Activated CD8-positive, alpha-beta memory T cell treated with anti-CD3 and anti-CD28 coated beads, Interleukin-2, amount 10 ng/mL, durations not matched to agents 7 days and 5 days (primary cell): ENCODE results near the gene CKAP2L. TPM values are rescaled to one million over a fixed set of nuclear protein-coding genes. Genes with fewer than 3 reads are reported as not detected.

Experiments used
- ATAC-seq: fragments of 150-1000 bp; cut with Tn5 transposase; one replicate; pipeline ENCODE4 v1.10.0; 2021; ENCODE audit warnings: moderate library complexity
- CTCF ChIA-PET: fragments of 350-600 bp; sonication (Branson Sonifier 250); formaldehyde crosslinking; loops from one replicate; lab custom pipeline; 2021; ENCODE audit warnings: antibody characterized with exemption; lab: Charles Lee
- DNase-seq: peaks from one replicate; pipeline ENCODE4 v3.0.0-alpha.2; 2020
- H3K27ac Mint-ChIP-seq: one replicate; pipeline ENCODE4 v1.8.0; 2021; ENCODE audit warnings: mild to moderate bottlenecking, mixed read lengths
- H3K27me3 Mint-ChIP-seq: one replicate; pipeline ENCODE4 v1.8.0; 2021; ENCODE audit warnings: mixed read lengths
- H3K36me3 Mint-ChIP-seq: one replicate; pipeline ENCODE4 v1.8.0; 2021; ENCODE audit warnings: mild to moderate bottlenecking, mixed read lengths
- H3K4me1 Mint-ChIP-seq: one replicate; pipeline ENCODE4 v1.8.0; 2021; ENCODE audit warnings: mixed read lengths
- H3K4me3 Mint-ChIP-seq: one replicate; pipeline ENCODE4 v1.8.0; 2021; ENCODE audit warnings: mild to moderate bottlenecking, moderate library complexity, mixed read lengths
- H3K9me3 Mint-ChIP-seq: one replicate; pipeline ENCODE4 v1.8.0; 2022; ENCODE audit warnings: low read depth, mixed read lengths
- total RNA-seq, 2 experiments: library from RNA; stranded (reverse); gene quantifications; one replicate each; pipeline ENCODE4 v1.2.3, GENCODE V29; 2021

CKAP2L gene
- total RNA-seq, 2 experiments from 2014 or later, result 62.2 to 68.8 TPM

- CTCF ChIA-PET, result interaction anchor here (1.0 kb wide), 2 partner anchors 9 to 97 kb away, joined by 3 to 4 read pairs; no protein-coding TSS in a partner anchor
- Mint-ChIP-seq H3K27ac (no peak overlapping the region), H3K9me3 (peaks cover 2% of the 10 kb centered on the region)
Measured at GRCh38 chr2:112787729-112788393, 23.5 kb upstream of the CKAP2L start.

GRCh38 chr2:112787294-112787693 is 22.9 kb upstream of the CKAP2L start:
- peaks cover 2% of the 10 kb centered on the region for H3K27me3 Mint-ChIP-seq
- no peak overlapping the region for H3K27ac Mint-ChIP-seq
- peaks cover 18% of the 10 kb centered on the region for H3K4me1 Mint-ChIP-seq
- peaks cover 6% of the 10 kb centered on the region for H3K36me3 Mint-ChIP-seq
- DNase-seq (no peak), ATAC-seq (no peak)
- peaks cover 2% of the 10 kb centered on the region for H3K9me3 Mint-ChIP-seq
- no peak overlapping the region for H3K4me3 Mint-ChIP-seq
- CTCF ChIA-PET, result interaction anchor here (1.0 to 1.4 kb wide), 2 partner anchors 38 to 98 kb away, joined by 3 to 4 read pairs; no protein-coding TSS in a partner anchor

More at GRCh38 chr2:112787729-112788393, 23.5 kb upstream of the CKAP2L start:
- H3K27me3 Mint-ChIP-seq, result no peaks in the 10 kb centered on the region
- peaks cover 18% of the 10 kb centered on the region for H3K4me1 Mint-ChIP-seq
- peaks cover 6% of the 10 kb centered on the region for H3K36me3 Mint-ChIP-seq
- ATAC-seq, result no peak
- no peak for DNase-seq
- H3K4me3 Mint-ChIP-seq, result no peak overlapping the region

GRCh38 chr2:112784199-112785189 is 20.1 kb upstream of the CKAP2L start, which contains the start of gene IL1A:
Gene IL1A (minus strand): TSS chr2:112784493. CDS start chr2:112783770, 723 bp downstream.
- H3K9me3 Mint-ChIP-seq, result no peaks in the 10 kb centered on the region
- H3K27me3 Mint-ChIP-seq, result peaks cover 3% of the 10 kb centered on the region
- CTCF ChIA-PET, result interaction anchor here (0.9 to 1.4 kb wide), 4 partner anchors 11 to 157 kb away, joined by 3 to 6 read pairs (median 3); no protein-coding TSS in a partner anchor
- DNase-seq (no peak), ATAC-seq (no peak)
- no peak within 1 kb of the TSS for H3K4me3 Mint-ChIP-seq
- H3K36me3 Mint-ChIP-seq, result peaks cover 4% of the 10 kb centered on the region
- peaks cover 18% of the 10 kb centered on the region for H3K4me1 Mint-ChIP-seq
- H3K27ac Mint-ChIP-seq, result no peak within 1 kb of the TSS

GRCh38 chr2:112783187-112783714 is 18.8 kb upstream of the CKAP2L start:
- Mint-ChIP-seq H3K4me3 (no peak overlapping the region), H3K9me3 (no peaks in the 10 kb centered on the region), H3K36me3 (peaks cover 4% of the 10 kb centered on the region), H3K4me1 (peaks cover 18% of the 10 kb centered on the region), H3K27ac (no peak overlapping the region), H3K27me3 (peaks cover 8% of the 10 kb centered on the region)
- no peak for DNase-seq
- ATAC-seq, result no peak
- CTCF ChIA-PET, result interaction anchor here (0.6 to 1.4 kb wide), 3 partner anchors 12 to 102 kb away, joined by 3 to 6 read pairs (median 3); no protein-coding TSS in a partner anchor

GRCh38 chr2:112782234-112782799 is 17.9 kb upstream of the CKAP2L start:
- peaks cover 20% of the 10 kb centered on the region for H3K4me1 Mint-ChIP-seq

GRCh38 chr2:112779598-112779997 is 15.2 kb upstream of the CKAP2L start:
- Mint-ChIP-seq H3K4me1 (peaks cover 22% of the 10 kb centered on the region), H3K27me3 (peaks cover 14% of the 10 kb centered on the region), H3K36me3 (peaks cover 24% of the 10 kb centered on the region), H3K27ac (no peak overlapping the region), H3K9me3 (peaks cover 3% of the 10 kb centered on the region), H3K4me3 (no peak overlapping the region)
- no peak for ATAC-seq
- no peak for DNase-seq
- CTCF ChIA-PET, result interaction anchor here (1.3 to 1.8 kb wide), 4 partner anchors 22 to 106 kb away, joined by 3 to 4 read pairs (median 4); no protein-coding TSS in a partner anchor

More at GRCh38 chr2:112782234-112782799, 17.9 kb upstream of the CKAP2L start:
- CTCF ChIA-PET, result interaction anchor here (2.2 kb wide), 1 partner anchor 103 kb away, joined by 7 read pairs; no protein-coding TSS in a partner anchor
- Mint-ChIP-seq H3K27me3 (peaks cover 8% of the 10 kb centered on the region), H3K9me3 (no peaks in the 10 kb centered on the region), H3K4me3 (no peak overlapping the region), H3K27ac (no peak overlapping the region), H3K36me3 (peaks cover 13% of the 10 kb centered on the region)
- no peak for ATAC-seq
- DNase-seq, result no peak

GRCh38 chr2:112777036-112777435 is 12.6 kb upstream of the CKAP2L start:
- H3K4me1 Mint-ChIP-seq, result peaks cover 20% of the 10 kb centered on the region
- DNase-seq, result no peak
- H3K27me3 Mint-ChIP-seq, result peaks cover 12% of the 10 kb centered on the region
- H3K4me3 Mint-ChIP-seq, result no peak overlapping the region
- no peak for ATAC-seq
- peaks cover 3% of the 10 kb centered on the region for H3K9me3 Mint-ChIP-seq
- CTCF ChIA-PET, result no interaction called here
- peak overlapping the region; percentile 69 for H3K27ac Mint-ChIP-seq
- peaks cover 24% of the 10 kb centered on the region for H3K36me3 Mint-ChIP-seq

- H3K27me3 Mint-ChIP-seq, result peaks cover 12% of the 10 kb centered on the region
- peak overlapping the region; percentile 31 for H3K27ac Mint-ChIP-seq
- H3K36me3 Mint-ChIP-seq, result peaks cover 24% of the 10 kb centered on the region
- peaks cover 3% of the 10 kb centered on the region for H3K9me3 Mint-ChIP-seq
- H3K4me3 Mint-ChIP-seq, result no peak overlapping the region
- CTCF ChIA-PET, result interaction anchor here (0.6 kb wide), 1 partner anchor 267 kb away, joined by 3 read pairs; no protein-coding TSS in a partner anchor
- peaks cover 20% of the 10 kb centered on the region for H3K4me1 Mint-ChIP-seq
- DNase-seq, result no peak
- ATAC-seq, result peak; percentile 57
Measured at GRCh38 chr2:112776113-112776512, 11.7 kb upstream of the CKAP2L start.

GRCh38 chr2:112774536-112775285 is 10.3 kb upstream of the CKAP2L start:
- peaks cover 12% of the 10 kb centered on the region for H3K27me3 Mint-ChIP-seq
- H3K27ac Mint-ChIP-seq, result no peak overlapping the region
- CTCF ChIA-PET, result interaction anchor here (1.5 to 1.9 kb wide), 2 partner anchors 111 to 166 kb away, joined by 4 to 7 read pairs; no protein-coding TSS in a partner anchor
- H3K9me3 Mint-ChIP-seq, result peaks cover 3% of the 10 kb centered on the region
- ATAC-seq, result no peak
- H3K4me3 Mint-ChIP-seq, result no peak overlapping the region
- peaks cover 20% of the 10 kb centered on the region for H3K4me1 Mint-ChIP-seq
- no peak for DNase-seq
- H3K36me3 Mint-ChIP-seq, result peaks cover 26% of the 10 kb centered on the region

GRCh38 chr2:112773556-112773955 is 9.1 kb upstream of the CKAP2L start:
- DNase-seq (no peak), ATAC-seq (no peak)
- CTCF ChIA-PET, result interaction anchor here (1.3 to 1.9 kb wide), 2 partner anchors 112 to 168 kb away, joined by 7 to 8 read pairs; no protein-coding TSS in a partner anchor
- H3K36me3 Mint-ChIP-seq, result peaks cover 25% of the 10 kb centered on the region
- H3K4me3 Mint-ChIP-seq, result no peak overlapping the region
- H3K27me3 Mint-ChIP-seq, result peaks cover 6% of the 10 kb centered on the region
- H3K9me3 Mint-ChIP-seq, result peaks cover 3% of the 10 kb centered on the region
- no peak overlapping the region for H3K27ac Mint-ChIP-seq
- peaks cover 24% of the 10 kb centered on the region for H3K4me1 Mint-ChIP-seq

GRCh38 chr2:112772911-112773475 is 8.6 kb upstream of the CKAP2L start:
- Mint-ChIP-seq H3K4me1 (peaks cover 30% of the 10 kb centered on the region), H3K27ac (no peak overlapping the region), H3K27me3 (peaks cover 6% of the 10 kb centered on the region), H3K4me3 (no peak overlapping the region), H3K36me3 (peaks cover 26% of the 10 kb centered on the region), H3K9me3 (peaks cover 3% of the 10 kb centered on the region)
- CTCF ChIA-PET, result interaction anchor here (1.3 to 1.9 kb wide), 2 partner anchors 112 to 168 kb away, joined by 7 to 8 read pairs; no protein-coding TSS in a partner anchor
- DNase-seq (no peak), ATAC-seq (no peak)
